HFF-Myc (cell line): ENCODE results near the gene ZNF71.

Source experiments
- DNase-seq: peaks from one replicate; pipeline ENCODE4 v3.0.0-alpha.2; 2011; ENCODE audit warnings: low read depth; ENCODE audit errors: extremely low read depth
- H3K4me3 ChIP-seq: replicated peaks from 2 replicates; pipeline ENCODE4 v1.5.1; 2011; ENCODE audit warnings: low read depth, mild to moderate bottlenecking, control low read depth, low read length
- TF ChIP-seq, protein P1 (sequence below): IDR thresholded peaks from 2 replicates; pipeline ENCODE4 v1.5.1; 2012; ENCODE audit warnings: mild to moderate bottlenecking, low read depth, low read length, control low read depth; ENCODE audit errors: missing control alignments

The ZNF71 gene

DNA sequence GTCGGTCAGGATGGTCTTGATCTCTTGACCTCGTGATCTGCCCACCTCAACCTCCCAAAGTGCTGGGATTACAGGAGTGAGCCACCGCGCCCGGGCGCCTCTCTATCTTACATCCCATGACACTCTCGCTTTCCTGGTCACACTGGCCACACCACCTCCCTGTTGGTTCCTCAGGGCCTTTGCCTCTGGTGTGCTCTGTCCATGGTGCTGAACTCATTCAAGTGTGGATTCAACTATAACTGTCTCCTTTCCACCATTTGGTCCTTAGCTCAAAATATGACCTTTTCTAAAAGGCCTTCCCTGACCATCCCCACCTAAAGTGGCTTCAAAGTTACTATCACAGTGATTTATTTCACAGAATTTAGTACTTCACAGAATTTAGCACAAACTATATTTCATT is 44.1 kb downstream of the ZNF71 start:
- TF ChIP-seq, protein P1, sequence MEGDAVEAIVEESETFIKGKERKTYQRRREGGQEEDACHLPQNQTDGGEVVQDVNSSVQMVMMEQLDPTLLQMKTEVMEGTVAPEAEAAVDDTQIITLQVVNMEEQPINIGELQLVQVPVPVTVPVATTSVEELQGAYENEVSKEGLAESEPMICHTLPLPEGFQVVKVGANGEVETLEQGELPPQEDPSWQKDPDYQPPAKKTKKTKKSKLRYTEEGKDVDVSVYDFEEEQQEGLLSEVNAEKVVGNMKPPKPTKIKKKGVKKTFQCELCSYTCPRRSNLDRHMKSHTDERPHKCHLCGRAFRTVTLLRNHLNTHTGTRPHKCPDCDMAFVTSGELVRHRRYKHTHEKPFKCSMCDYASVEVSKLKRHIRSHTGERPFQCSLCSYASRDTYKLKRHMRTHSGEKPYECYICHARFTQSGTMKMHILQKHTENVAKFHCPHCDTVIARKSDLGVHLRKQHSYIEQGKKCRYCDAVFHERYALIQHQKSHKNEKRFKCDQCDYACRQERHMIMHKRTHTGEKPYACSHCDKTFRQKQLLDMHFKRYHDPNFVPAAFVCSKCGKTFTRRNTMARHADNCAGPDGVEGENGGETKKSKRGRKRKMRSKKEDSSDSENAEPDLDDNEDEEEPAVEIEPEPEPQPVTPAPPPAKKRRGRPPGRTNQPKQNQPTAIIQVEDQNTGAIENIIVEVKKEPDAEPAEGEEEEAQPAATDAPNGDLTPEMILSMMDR = no peak
- H3K4me3 ChIP-seq = no peak overlapping the region
- DNase-seq = peak; percentile 6

DNA sequence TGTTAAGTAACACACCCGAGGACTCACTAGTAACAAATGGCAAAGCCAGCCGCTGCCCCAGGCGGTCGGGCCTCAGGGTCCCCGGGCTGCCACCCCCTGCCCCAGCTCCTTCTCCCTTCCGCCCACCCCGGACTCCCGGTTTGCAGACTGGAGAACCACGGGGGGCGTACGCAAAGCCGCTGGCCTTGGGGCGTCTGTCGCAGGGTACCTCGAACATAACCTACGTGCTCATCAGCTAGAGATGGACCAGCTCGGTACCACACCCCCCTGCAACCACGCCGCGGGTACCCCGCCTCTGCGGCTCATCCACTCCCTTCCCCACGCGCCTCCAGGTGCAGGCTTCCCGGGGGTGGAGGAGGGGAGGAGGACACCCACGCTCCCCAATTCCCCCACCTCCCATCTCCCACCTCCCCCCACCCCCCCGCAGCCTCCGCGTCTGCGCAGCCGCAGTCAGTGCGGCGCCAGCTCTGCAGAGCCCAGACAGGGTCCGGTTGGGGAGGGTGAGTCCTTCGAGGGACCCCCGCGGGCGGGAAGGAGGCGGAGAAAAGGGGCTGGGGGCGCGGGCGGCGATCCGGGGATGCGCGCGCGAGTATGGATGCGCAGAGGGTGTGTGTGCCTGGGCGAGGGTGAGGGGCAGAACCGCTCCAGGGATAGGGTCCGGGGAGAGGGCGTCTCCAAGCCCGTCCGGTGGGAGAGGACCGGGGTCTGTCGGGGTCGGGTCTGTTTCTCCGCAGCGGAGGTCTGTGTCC is 47.8 kb downstream of the ZNF71 start, which contains the start of gene SMIM17:
Gene SMIM17 (plus strand): TSS at position 449 of the 749 bp plus-strand sequence. CDS start 2,509 bp downstream, outside the sequence.
- no peak for DNase-seq
- TF ChIP-seq, protein P1 = no peak
- H3K4me3 ChIP-seq = no peak within 1 kb of the TSS

DNA sequence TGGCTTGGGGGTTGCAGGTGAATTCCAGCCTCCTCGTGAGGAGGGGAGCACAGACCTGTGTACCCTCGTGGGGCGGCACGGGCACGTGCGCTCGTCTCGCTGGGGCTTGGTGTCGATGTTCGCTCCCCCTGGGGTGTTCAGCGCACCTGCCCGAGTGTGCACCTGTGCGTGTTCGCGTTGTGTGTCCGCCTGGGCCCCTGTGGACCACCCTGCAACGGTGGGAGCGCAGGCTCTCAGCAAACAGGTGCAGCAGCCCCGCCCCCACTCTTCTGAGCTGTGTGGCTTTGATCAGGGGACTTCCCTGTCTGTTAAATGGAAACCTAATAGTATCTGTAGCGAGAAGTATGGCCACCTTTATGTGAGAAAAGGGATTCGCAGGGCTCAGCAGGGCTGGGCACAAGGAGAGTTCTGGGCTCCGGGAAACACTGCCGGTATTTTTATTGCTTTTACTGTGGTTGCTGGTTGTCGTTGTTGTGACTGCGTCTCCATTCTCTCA is 48.4 kb downstream of the ZNF71 start:
- no peak overlapping the region for H3K4me3 ChIP-seq
- TF ChIP-seq, protein P1 = no peak
- DNase-seq = no peak

DNA sequence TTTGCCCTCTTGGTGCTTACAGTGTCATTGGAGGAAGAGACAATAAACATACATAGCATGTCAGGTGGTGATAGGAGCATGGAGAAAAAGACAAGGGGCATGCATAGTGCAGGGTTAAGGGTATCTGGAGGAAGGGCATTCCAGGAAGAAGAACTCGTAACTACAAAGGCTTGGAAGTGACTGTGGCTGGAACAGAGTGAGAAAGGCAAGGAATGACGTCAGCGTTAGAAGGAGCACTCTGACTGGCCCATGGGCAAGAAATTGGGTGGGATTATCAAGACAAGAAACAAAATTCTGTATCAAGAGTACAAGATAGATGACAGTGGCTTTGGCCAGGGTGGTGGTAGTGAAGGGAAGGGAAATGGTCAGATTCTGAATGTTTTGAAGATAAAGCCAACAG is 59.0 kb downstream of the ZNF71 start:
- TF ChIP-seq, protein P1 = no peak
- H3K4me3 ChIP-seq = no peak overlapping the region

DNA sequence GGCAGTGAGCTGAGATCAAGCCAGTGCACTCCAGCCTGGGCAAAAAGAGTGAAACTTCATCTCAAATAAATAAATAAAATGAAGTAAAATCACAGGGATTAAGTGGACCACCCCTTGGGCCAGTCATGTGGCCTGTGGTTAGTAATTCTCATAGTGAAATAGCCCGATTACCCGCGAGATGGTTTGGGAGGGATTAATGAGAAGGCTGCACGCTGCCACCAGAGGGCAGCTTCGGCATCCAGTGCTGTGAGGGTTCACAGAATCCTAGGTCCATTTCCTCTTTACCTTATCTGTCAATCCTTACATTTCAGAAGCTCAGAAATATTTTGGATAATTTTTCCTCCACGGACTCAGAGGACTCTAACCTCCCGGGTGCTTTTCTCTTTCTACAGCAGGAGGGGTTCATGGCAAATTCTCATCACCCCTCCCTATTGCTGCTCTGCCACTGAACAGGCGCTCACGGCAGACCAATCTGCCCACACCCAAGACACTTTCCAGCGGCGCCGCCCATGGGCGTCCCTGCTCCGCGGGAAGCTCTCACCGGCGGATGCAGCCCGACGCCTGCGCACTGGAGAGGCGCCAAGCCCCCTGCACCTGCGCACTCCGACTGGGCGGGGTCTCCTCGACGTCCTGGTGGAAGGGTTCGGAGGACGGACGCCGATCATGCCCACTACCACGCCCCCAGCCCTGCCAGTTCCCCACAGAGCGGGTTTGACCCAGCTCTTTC is 65.4 kb downstream of the ZNF71 start:
- no peak overlapping the region for H3K4me3 ChIP-seq
- DNase-seq = no peak
- TF ChIP-seq, protein P1 = peak; percentile 14

More for the DNA sequence above, 59.0 kb downstream of the ZNF71 start:
- DNase-seq = no peak

DNA sequence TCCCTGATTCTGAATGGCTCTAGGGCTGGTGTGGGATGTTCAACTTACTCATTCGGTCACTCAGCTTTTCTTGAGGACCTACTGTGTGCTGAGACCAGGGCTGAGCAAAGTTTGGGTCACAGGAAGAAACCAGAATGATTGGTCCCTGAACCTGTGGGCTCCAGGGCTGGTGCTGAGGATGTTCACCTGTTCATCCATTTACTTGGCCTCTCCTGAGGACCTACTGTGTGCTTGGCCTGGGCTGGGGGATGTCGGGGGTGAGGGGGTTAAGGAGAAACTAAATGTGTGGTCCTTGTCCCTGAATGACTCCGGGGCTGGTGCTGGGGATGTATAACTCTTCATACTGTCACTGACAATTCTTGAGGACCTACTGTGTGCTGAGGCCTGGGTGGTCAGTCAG is 66.1 kb downstream of the ZNF71 start:
- no peak overlapping the region for H3K4me3 ChIP-seq
- DNase-seq = no peak
- TF ChIP-seq, protein P1 = no peak
